COLO829 (cell line): Measurements from ENCODE around the gene ZNF776.
A peak's percentile ranks its signal among the peaks of the same experiment; 100 is the strongest.
"Not testable (repeated sequence)": the region's sequence is repeated elsewhere in the genome, so short reads cannot be mapped to it uniquely, and the experiment has no call there.

Experiments
- DNase-seq: peaks from one replicate; pipeline ENCODE4 v3.0.0; 2012; ENCODE audit warnings: low spot score

ZNF776 gene

DNA sequence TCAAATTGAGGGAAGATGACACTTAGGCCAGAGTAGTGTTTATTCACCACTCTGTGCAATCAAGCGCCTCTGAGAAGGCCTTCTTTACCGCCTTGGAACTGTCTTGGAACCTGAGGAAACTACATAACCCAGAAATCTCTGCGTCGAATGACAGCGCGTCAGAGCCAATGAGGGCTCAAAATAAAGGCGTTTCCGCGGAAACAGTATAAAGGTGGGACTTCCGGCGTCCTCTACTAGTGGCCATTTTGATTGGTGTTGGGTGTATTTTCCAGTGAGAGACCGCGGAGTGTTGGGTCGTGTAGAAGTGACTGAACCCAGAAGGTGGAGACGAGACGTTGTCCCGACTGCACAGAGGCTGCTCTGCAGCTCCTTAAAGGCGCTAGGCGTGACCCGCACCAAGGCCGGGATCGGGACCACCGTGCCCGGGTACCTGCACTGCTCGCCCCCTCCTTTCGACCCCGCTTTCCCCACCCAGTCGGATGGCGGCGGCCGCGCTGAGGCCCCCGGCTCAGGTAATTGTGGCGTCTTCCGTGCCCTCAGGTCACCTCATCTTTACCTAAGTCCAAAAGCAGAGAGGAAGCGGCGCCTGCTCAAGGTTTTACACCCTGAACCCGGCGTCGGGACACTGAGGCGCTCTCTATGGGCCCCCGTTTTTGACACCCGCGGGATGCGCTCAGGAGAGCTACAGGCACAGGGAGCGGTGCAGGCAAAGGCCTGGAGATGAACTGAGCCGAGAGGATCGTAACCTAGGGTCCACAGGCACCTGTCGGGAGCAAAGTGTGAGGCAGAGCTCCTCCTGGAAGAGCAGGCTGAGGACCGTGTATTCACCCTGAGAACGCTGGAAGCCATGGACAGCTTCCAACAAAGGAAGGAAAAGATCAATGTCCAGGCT lies at the start of gene ZNF776:
Gene ZNF776, plus strand, starts transcription at position 236 of the 892 bp plus-strand sequence. Its CDS starts 244 bp downstream, at position 480.
- DNase-seq: peak; percentile 94

DNA sequence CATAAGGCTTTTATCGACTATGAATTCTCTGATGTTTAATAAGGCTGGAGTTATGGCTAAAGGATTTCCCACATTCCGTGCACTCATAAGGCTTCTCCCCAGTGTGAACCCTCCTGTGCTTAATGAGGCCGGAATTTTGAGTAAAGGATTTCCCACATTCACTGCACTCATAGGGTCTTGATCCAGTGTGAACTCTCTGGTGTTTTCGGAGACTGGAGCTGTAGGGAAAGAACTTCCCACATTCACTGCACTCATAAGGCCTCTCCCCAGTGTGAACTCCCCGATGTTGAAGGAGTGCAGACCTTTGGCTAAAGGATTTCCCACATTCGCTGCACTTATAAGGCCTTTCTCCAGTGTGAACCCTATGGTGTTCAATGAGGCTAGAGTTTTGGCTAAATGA lies 45.0 kb upstream of the ZNF776 start:
- DNase-seq: no peak

DNA sequence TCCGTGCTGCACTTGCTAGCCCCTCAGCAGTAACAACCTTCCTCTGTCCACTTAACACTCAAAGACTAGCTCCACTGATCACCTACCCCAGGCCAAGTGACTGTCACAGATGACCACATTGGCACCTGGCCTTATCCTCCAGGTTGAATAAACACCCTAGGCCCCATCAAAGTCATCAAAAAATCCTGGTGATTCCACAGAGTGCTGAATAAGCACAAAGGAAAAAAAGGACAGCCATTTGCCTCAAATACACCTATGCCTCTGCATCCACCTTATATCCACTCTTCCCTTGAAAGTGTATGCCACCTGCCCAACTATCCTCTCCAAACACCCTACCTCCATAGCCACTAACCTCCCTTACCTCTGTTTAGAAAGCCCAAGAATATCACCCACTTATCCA lies 40.3 kb upstream of the ZNF776 start:
- no peak for DNase-seq

DNA sequence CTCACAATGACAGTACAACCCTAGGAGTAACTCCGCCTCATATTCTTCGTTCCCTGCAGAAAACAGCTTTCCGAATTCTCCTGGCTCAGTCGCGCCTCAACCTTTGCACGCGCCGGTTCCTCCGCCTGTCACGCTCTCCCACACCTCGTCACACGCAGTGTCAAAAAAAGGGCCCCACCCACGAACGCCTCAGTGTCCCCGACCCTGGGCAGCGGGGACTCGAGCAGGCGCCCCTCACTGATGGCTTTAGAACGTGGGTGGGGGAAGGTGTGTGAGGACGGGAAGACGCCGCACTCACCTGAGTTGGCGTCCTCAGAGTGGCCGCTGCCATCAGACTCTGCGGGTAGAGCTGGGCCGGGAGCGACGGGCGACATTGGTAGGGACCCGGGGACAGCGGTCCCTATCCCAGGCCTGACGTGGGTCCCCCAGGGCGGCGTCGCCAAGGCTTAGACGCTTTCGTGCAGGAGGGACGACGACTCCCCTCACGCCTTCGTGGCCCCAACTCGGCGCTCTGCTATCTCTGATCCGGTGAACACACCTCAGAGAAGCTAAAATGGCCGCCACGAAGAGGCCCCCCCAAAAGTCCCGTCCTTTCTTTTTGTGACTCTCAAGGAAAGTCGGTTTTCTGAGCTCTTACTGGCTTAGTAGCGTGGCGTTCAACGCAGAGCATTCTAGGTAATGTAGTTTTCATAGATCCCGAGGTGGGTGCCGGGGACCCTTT lies 37.8 kb upstream of the ZNF776 start, which contains the start of gene ZNF154:
Gene ZNF154, minus strand, starts transcription at position 564 of the 721 bp plus-strand sequence. Its CDS starts 233 bp downstream, at position 331.
- DNase-seq: no peak

DNA sequence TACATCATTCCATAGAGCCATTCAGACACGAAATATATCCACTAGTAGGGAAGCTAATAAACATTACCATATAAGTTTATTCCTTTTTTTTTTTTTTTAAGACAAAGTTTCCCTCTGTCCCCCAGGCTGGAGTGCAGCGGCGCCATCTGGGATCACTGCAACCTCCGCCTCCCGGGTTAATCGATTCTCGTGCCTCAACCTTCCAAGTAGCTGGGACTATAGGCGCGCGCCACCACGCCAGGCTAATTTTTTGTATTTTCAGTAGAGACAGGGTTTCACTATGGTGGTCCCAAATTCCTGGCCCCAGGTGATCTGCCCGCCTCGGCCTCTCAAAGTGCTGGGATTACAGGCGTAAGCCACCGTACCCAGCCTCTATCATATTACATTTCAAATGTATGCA lies 37.0 kb upstream of the ZNF776 start:
- no peak for DNase-seq

DNA sequence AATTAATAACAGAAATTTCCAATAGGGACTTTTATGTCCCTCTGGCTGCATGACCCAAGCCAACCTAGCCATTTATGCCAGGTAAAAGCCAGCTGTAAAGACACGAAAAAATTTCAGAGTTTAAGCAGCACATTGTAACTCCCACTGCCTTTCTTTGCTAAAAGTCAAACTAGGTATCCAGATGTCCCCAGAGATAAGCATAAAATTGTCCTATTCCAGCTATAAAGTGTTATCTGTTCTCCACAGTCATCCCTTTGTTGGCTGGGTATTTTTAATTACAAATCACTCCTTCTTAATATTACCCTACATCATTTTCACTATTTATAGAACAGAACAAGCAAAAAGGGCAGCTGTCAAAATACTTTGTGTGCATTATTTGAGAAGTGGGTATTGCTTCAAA lies 34.4 kb upstream of the ZNF776 start:
- DNase-seq: no peak

DNA sequence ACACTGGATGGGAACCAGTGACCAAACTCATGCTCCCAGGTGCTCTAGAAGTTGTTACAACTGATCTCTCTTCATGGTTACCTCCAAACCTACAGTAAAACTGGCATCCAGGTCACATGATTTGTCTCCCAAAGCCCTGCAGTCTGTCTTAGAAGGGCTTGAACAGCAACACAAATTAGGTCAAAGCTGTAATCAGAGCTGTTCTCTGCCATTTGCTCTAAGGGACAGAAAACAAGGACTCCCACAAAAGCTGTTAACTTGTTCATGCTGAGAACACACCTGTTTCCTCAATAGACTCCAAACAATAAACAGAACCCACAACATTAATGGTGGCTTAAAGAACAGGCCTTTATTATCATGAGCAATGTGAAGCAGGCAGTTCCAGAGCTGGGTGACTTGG lies 27.2 kb upstream of the ZNF776 start:
- no peak for DNase-seq

DNA sequence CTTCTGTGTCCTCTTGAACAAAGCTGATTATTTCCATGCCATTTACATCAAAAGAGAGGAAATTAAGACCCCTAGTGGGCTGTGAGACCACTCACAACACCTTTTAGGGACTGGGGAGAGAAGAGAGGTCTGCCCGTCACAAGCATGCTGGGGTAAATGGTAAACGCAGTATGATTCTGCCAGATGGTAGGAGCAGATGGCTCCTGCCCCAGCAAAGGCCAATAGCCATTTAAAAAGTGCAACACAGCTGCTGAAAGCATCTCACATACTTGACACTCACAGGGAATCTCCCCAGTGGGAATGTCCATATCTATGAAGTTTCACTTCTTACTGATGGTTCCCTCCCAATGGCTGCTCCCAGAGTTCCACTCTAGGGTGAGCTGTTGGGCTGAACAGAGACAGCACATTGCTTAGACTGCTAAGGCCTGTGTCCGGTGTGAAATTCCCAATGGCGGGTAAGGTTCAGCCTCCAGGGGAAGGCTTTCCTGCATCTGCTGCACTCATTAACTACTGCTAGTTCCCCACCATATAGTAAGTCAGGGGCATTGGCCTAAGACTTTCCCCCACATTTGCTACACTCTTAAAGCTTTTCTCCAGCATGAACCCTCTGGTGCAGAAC lies 26.6 kb upstream of the ZNF776 start:
- DNase-seq: no peak

DNA sequence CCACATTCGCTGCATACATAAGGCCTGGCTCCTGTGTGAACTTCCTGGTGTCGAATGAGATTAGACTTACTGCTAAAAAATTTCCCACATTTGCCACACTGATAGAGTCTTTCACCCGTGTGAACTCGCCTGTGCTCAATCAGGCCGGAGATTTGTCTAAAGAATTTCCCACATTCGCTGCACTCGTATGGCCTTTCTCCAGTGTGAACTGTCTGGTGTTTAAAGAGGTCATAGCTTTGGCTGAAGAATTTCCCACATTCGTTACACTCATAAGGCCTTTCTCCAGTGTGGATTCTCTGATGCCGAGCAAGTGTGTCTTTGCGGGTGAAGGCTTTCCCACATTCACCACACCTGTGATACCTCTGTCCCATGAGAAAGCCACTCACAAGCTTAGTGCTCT lies 25.7 kb upstream of the ZNF776 start:
- DNase-seq: no peak

DNA sequence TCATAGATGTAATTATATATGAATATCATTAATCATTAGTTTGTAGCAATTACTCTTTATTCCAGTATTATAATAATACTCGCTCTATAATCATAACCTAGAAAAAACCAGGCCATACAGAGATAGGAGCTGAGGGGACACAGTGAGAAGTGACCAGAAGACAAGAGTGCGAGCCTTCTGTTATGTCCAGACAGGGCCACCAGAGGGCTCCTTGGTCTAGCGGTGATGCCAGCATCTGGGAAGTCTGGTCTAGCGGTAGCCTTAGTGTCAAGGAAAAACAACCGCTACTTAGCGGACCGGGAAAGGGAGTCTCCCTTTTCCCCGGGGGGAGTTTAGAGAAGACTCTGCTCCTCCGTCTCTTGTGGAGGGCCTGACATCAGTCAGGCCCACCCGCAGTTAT lies 8.3 kb upstream of the ZNF776 start:
- DNase-seq: not testable (repeated sequence)

DNA sequence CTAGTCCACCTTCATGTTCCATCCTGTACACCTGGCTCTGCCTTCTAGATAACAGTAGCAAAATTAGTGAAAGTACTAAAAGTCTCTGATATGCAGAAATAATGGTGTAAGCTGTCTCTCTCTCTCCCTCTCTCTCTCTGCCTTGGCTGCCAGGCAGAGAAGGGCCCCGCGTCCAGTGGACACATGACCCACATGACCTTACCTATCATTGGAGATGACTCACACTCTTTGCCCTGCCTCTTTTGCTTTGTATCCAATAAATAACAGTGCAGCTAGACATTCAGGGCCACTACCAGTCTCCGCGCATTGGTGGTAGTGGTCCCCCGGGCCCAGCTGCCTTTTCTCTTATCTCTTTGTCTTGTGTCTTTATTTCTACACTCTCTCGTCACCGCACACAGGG lies 7.8 kb upstream of the ZNF776 start:
- DNase-seq: not testable (repeated sequence)

DNA sequence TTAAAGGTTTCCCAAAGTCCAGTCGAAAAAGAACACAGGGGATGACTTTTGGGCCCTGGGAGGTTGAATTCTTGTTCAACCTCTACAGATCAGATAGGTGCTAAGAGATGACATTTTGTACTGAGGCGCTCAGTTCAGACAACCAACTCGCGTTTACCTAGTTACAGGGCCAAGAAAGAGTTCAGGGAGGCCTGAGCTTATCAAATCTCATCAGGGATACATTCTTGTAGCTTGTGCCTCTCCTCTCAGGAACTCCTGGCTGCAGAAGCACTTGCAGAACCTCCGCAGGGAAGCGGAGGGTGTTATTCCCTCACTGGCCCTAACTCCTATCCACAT lies 825 bp downstream of the ZNF776 start:
- no peak for DNase-seq

DNA sequence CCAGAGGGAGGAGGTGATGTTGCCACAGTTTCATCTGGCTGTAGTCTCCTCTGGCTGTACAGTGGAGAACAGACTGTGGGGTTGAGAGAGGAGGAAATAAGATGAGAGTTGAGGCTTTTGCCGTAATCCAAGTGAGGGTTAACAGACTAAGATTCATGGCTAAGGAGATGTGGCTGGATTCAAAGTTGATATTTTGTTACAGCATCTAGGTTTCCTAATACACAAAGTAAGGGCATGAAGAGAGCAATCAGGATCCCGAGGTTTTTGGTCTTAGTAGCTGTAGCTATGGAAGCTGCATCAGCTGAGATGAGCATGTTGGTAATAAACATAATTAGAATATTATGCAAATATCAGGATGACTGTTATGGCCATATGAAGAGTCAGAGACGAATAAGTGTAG lies 1.4 kb downstream of the ZNF776 start:
- DNase-seq: no peak

DNA sequence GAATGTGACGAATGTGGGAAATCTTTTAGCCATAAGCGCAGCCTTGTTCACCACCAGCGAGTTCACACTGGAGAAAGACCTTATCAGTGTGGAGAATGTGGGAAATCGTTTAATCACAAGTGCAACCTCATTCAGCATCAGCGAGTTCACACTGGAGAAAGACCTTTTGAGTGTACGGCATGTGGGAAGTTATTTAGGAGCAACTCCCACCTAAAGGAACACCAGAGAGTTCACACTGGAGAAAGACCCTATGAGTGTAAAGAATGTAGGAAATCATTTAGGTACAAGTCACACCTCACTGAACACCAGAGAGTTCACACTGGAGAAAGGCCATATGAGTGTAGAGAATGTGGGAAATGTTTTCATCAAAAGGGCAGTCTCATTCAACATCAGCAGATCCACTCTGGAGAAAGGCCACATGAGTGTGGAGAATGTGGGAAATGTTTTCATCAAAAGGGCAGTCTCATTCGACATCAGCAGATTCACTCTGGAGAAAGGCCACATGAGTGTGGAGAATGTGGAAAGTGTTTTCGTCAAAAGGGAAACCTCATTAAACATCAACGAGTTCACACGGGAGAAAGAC lies 7.6 kb downstream of the ZNF776 start:
- no peak for DNase-seq

DNA sequence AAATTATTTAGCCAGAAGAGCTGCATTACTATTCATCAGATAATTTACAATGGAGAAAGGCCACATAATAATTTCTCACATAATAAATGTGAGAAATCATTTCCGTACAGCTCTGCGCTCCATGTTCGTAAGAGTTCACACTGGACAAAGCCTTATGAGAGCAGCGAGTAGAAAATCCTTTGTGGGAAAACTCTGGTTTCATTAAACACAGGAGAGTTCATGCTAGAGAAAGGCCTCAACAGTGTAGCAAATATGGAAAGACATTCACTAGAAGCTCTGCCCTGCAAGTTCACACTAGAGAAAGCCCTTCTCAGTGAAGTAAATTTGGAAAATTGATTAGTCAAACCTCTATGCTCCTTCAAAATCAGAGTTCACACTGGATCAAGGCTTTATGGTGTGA lies 8.4 kb downstream of the ZNF776 start:
- no peak for DNase-seq

DNA sequence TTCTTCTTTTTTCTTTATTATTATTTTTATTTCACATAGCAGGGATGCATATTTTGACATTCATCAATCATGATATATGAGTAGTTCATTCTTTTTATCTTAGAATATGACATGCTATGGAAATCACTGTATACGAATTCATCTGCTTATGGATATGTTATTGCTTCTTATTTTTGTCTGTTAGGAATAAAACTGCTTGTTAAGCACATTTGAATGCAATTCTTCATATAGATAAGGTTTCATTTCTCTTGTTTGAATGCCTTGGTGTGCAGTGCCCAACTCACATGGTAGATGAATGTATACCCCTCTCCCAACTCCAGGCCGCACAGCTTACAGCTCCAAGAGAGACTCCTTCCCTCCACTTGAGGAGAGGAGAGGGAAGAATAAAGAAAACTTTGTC lies 11.3 kb downstream of the ZNF776 start:
- DNase-seq: no peak

DNA sequence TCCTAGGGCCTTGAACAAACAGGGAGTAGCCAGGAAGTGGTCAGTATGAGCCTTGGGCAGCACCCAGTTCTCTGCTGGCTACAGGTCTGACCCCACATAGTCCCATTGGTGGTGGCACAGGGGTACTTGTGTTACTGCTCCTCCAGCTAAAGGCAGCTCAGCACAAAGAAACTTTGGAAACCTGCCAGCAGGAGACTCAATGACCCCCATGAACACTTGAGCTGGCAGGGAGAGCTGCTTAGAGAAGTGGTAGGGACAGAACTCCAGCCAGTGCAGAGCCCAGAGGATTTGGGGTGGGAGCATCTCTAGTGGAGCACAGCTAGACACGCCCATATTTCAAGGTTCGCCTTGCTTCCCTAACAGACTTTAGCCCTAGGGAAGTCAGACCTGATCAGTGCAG lies 12.5 kb downstream of the ZNF776 start:
- no peak for DNase-seq

DNA sequence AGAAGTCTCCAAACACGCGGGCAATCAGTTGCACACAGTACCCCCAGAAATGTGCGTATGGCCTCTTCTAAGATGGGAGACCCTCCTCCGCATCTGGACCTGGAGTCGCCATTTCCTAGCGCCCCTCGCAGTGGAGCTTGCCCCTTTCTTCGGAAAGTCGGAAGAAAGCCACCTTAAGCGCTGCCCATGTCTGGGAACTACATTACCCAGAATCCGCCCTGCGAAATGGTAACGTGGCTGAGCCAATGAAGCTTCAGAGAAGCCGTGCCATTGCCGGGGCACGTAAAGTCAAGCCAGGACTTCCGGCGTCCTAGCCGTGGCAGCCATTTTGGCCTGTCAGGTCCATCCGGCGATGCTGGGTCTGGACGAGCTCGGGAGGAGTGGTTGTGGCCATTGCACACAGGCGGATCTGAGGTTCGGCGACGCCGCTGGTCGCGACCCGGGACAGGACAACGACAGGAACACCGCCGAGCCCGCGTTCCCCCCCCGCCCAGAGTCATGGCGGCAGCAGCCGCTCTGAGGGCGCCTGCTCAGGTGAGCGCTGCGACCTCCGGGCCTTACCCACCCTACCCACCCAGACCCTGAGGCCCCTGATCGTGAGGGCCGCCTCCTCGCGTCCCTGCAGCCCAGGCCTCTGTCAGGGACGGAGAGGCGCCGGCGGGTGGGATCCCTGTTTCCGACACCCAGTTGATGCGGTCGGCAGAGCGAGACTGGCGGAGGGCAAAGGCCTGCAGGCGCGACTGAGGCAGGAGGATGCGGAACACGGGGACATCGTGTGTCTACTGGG lies 22.9 kb downstream of the ZNF776 start, which contains the start of gene ZNF586:
Gene ZNF586, plus strand, starts transcription at position 332 of the 787 bp plus-strand sequence. Its CDS starts 167 bp downstream, at position 499.
- DNase-seq: peak; percentile 88

DNA sequence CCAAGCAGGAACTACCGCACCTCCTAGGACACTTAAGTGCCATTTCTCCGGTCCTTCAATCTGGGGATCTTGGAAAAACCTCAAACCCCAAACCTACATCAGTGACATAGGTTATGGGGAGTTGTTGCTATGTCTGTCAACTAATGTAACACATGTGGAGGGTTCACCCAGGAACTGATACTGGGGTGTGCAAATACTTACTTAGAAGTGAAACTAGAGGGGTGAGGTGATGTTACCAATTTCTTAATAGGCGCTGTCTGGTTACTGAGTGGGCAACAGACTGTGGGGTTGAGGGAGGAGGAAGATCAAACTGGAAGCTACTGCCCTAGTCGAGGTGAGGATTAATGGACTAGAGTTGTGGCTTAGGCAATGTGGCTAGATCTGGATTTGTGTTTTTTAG lies 24.8 kb downstream of the ZNF776 start:
- no peak for DNase-seq

DNA sequence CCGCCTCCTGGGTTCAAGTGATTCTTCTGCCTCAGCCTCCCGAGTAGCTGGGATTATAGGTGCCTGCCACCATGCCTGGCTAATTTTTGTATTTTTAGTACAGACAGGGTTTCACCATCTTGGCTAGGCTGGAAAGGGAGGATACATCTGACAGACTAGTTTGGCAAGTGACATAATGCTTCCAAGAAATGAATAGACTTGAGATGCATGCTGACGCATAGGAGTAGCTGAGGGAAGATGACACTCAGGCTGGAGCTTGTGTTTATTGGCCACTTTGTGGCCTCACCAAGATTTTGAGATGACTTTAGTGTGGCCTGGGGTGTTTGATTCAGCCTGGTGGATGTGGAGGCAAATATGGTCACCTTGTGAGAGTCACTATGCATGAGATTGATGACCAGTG lies 26.9 kb downstream of the ZNF776 start:
- DNase-seq: no peak

DNA sequence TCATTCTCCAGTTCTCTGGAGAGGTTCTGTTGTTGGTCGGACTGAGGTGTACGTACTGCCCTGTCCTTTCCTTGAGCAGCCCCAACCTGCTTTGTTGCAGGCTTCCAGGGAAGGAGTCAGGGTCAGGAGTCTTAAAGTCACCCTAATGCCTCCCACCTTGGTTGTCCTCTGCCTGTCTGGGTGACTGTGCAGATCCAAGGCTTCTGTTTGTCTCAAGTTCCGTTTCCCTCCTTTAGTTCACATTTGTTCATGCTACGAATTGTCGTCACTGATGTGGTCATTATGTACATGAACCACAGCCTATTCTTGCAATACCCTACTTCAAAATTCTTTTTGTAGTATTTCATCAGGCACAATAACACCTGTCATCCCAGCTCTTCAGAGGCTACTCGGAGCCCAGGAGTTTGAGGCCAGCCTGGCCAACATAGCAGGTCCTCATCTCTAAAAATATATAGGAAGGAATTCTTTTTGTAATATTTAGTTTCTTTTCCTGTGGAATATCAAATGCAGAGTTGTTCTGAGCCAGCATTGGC lies 30.2 kb downstream of the ZNF776 start:
- no peak for DNase-seq
